NCI-H446 (cell line): ENCODE data around the gene WRNIP1.
A peak's percentile ranks its signal among the peaks of the same experiment; 100 is the strongest.
"Not testable (repeated sequence)": the region's sequence is repeated elsewhere in the genome, so short reads cannot be mapped to it uniquely, and the experiment has no call there.

Experiments
- DNase-seq, 2 experiments: peaks; one replicate each; lab custom pipeline; 2025; lab: John Stamatoyannopoulos, UW

The WRNIP1 gene

GRCh38 chr6:2741756-2742155, 23.4 kb upstream of the WRNIP1 start:
- DNase-seq, result no peak

GRCh38 chr6:2743280-2744208, 21.6 kb upstream of the WRNIP1 start:
- DNase-seq, result no peak

- DNase-seq, result peak in 1 of 2 experiments; percentile 19
These were observed 20.9 kb upstream of the WRNIP1 start for GRCh38 chr6:2744209-2744771.

GRCh38 chr6:2744778-2745177, 20.4 kb upstream of the WRNIP1 start:
- no peak for DNase-seq

GRCh38 chr6:2745246-2745645, 19.9 kb upstream of the WRNIP1 start:
- DNase-seq, result no peak

- no peak for DNase-seq
These were observed 18.6 kb upstream of the WRNIP1 start for GRCh38 chr6:2746557-2747061.

GRCh38 chr6:2748183-2748582, 17.0 kb upstream of the WRNIP1 start:
- peak in 1 of 2 experiments; percentile 43 for DNase-seq

GRCh38 chr6:2749969-2750600, 15.1 kb upstream of the WRNIP1 start:
- DNase-seq, result peak; percentile 36 to 65

GRCh38 chr6:2750832-2751231, 14.4 kb upstream of the WRNIP1 start, which contains the start of gene MYLK4:
TSS of gene MYLK4 (minus strand) at chr6:2750922. CDS start at chr6:2749294, 1,628 bp downstream.
- DNase-seq, result no peak

GRCh38 chr6:2751871-2752270, 13.3 kb upstream of the WRNIP1 start:
- no peak for DNase-seq

GRCh38 chr6:2752477-2753109, 12.6 kb upstream of the WRNIP1 start:
- DNase-seq, result no peak

- DNase-seq, result no peak
These were observed 12.1 kb upstream of the WRNIP1 start for GRCh38 chr6:2753110-2753489.

GRCh38 chr6:2753743-2754142, 11.4 kb upstream of the WRNIP1 start:
- DNase-seq, result no peak

GRCh38 chr6:2754393-2754792, 10.8 kb upstream of the WRNIP1 start:
- DNase-seq, result no peak

- no peak for DNase-seq
These were observed 10.3 kb upstream of the WRNIP1 start for GRCh38 chr6:2754911-2755310.

GRCh38 chr6:2755456-2755855, 9.7 kb upstream of the WRNIP1 start:
- no peak for DNase-seq

- no peak for DNase-seq
These were observed 9.0 kb upstream of the WRNIP1 start for GRCh38 chr6:2756241-2756640.

- no peak for DNase-seq
These were observed 8.4 kb upstream of the WRNIP1 start for GRCh38 chr6:2756687-2757224.

GRCh38 chr6:2758980-2759379, 6.2 kb upstream of the WRNIP1 start:
- DNase-seq, result no peak

GRCh38 chr6:2760882-2761842, 4.0 kb upstream of the WRNIP1 start:
- DNase-seq, result no peak

GRCh38 chr6:2762868-2763267, 2.3 kb upstream of the WRNIP1 start:
- not testable (repeated sequence) for DNase-seq
